ENCODE measurements around the gene ITLN1. TPM values are rescaled to one million over a fixed set of nuclear protein-coding genes. Genes with fewer than 3 reads are reported as not detected.
"Not testable (repeated sequence)": the region's sequence is repeated elsewhere in the genome, so short reads cannot be mapped to it uniquely, and the experiment has no call there.

Gene ITLN1
- total RNA-seq: 16.8 TPM

DNA sequence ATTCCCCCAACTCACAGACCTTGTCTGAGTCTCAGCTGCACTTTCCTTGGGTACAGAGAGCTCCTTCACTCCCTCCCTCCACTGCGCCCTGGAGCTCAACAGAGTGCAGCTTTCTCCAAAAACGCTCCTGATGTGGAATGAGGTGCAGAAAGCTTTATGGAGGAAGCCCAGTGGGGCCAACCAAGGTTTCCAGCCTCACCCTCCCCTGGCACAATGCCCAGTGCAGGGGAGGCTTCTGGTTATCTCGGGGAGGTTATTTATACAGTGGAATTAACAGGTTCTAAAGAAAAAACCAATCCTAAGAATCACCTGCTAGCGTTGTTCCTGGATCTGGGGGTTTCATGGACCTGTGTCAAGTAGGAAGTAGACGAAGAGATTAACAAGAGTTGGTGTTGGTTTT is at the start of gene ITLN1:
Gene ITLN1 (minus strand): TSS at position 139 of the 400 bp plus-strand sequence. CDS start 303 bp downstream, outside the sequence.
- DNase-seq (ENCODE audit: low spot score): no peak

DNA sequence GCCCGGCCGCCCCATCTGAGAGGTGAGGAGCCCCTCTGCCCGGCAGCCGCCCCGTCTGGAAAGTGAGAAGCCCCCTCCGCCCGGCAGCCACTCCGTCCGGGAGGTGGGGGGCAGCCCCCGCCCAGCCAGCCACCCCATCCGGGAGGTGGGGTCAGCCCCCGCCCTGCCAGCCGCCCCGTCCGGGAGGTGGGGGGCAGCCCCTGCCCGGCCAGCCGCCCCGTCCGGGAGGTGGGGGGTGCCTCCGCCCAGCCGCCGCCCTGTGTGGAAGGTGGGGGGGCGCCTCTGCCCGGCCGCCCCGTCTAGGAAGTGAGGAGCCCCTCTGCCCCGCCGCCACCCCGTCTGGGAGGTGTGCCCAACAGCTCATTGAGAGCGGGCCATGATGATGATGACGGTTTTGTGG is 48.3 kb upstream of the ITLN1 start:
- not testable (repeated sequence) for DNase-seq (ENCODE audit: low spot score)

DNA sequence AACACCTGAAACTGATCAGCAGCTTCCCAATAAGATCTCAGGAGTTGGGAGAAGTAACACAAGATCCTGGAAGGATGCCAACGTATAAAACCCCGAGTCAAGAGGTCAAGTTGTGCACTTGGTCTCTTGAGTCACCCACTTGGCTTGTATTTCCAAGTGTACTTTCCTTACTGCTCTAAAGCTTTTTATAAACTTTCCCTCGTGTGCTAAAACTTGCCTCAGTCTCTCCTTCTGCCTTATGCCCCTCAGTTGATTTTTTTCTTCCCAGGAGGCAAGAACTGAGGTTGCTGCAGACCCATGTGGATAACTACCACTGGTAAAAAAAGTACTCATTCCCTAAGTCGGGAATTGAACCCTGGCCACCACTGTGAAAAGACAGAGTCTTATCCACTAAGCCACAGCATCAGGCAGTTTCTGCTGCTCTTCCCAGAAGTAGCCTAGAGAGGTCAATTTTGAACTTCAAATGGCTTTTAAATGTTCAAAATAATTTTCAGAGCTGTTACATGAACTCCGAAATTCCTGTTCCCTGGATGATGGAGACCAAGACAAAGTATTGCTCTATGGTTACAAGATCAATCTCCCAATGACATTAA is 40.8 kb upstream of the ITLN1 start:
- no peak for DNase-seq (ENCODE audit: low spot score)

DNA sequence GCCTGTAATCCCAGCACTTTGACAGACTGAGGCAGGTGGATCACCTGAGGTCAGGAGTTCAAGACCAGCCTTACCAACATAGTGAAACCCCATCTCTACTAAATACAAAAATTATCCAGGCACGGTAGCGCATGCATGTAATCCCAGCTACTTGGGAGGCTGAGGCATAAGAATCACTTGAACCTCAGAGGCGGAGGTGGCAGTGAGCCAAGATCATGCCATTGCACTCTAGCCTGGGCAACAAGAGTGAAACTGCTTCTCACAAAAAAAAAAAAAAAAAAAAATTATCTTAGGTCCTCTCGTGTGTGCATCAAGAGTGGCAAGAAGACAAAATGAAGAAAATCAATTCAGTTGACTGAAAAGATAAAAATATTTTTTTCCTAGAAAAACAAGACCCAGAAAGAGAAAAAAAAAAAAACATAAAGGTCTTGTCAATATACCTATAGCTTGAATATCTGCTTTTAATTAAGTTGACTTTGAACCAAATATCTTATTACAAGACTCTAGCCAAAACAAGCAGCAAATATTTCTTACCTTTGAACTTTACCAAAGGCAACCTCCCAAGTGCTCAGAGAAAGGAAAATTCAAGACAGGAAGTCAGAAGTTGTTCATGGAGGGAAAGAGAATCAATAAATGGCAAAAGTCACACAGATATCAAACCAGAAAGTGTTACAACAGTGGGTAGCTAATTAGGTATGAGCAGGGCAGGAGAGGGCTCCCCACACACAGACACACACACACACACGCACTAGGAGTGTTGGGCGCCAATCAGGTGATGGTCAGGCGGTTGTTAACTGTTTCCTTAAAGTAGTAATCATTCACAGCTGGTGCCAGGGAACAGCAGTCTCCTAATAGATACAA is 40.0 kb upstream of the ITLN1 start:
- DNase-seq (ENCODE audit: low spot score): no peak

DNA sequence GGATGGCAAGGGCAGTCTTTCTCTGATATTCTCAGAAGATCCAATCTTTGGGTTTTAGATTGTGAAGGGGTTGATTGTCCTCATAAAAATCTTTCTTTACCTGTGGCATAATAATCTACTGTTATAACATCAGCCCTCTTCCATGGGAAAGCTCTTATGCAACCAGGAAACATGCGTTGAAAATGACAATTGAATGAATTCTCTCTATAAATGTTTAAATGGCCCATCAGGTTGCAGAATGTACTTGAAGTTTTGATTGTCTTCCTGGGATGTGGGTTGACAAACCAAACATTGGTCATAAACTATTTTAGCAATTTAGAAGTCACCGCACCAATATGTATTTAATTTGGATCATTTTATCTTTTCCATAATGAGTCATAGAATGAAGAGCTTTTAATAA is 31.7 kb upstream of the ITLN1 start:
- DNase-seq (ENCODE audit: low spot score): no peak

DNA sequence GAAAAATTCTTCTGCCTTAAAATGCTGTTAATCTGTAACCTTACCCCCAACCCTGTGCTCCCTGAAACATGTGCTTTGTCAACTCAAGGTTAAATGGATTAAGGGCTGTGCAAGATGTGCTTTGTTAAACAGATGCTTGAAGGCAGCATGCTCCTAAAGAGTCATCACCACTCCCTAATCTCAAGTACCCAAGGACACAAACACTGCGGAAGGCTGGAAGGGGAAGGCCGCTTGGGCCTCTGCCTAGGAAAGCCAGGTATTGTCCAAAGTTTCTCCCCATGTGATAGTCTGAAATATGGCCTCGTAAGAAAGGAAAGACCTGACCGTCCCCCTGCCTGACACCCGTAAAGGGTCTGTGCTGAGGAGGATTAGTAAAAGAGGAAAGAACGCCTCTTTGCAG is 28.2 kb upstream of the ITLN1 start:
- DNase-seq (ENCODE audit: low spot score): not testable (repeated sequence)

DNA sequence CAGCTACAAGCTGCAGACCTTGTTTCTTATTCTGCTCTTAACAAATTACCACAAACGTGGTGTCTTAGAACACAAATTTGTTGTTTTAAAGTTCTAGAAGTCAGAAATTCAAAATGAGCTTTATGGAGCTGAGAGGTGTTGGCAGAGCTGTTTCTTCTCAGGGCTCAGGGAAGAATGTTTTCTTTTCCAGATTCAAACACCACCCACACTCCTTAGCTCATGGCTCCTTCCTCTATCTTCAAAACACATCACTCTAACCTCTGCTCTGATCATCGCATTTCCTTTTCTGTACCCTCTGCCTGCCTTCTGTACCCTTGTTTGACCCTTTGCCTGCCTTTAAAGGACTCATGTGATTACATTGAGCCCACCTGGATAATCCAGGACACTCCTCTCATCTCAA is 26.9 kb upstream of the ITLN1 start:
- no peak for DNase-seq (ENCODE audit: low spot score)

DNA sequence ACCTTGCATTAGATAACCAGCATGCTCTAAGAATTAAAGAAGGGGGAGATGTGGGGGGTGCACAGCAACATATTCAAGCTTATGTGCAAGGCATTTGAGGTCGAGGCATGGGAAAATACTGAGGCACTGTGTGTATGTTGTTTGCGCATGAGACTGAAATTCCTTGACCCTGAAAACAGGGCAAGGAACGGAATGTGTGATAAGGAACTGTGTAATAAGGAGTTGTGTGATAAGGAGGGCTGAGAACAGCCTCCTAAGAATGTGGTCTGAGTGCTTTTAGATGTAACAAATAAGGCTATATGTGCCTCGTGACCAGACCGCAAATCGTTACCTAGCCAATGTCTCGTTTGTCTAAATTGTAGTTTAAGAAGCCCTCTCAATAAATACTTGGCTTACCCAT is 26.5 kb upstream of the ITLN1 start:
- no peak for DNase-seq (ENCODE audit: low spot score)

DNA sequence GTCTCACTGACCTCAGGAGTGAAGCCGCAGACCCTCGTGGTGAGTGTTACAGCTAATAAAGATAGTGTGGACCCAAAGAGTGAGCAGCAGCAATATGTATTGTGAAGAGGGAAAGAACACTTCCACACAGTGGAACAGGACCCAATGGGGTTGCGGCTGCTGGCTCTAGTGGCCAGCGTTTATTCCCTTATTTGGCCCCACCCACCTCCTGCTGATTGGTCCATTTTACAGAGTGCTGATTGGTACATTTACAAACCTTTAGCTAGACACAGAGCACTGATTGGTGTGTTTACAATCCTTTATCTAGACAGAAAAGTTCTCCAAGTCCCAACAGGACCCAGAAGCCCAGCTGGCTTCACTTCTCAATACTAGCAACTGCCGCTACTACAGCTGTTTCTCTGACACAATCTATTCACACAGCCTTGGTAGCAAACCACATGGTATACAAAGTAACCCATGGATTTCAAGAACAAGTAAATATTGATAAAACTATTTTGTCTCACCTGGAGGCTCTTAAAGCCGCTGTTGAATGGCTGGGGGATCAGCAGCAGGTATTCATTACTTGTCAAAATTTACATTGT is 25.3 kb upstream of the ITLN1 start:
- DNase-seq (ENCODE audit: low spot score): no peak

DNA sequence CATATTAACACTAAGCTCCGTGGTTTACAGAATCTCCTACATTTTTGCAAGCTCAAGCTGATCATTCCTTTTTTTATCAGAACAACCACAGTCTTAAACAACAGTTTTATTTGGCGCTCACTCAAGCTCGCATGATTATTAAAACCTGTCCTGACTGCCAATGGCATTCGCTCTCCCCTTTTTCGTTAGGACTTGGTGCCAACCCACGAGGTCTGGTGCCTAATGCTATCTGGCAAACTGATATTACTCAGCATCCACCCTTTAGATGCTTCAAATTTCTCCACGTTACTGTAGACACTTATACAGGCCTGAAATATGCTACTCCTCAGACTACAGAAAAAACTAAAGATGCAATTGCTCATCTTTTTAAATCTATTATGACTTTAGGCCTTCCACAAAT is 23.0 kb upstream of the ITLN1 start:
- DNase-seq (ENCODE audit: low spot score): no peak

DNA sequence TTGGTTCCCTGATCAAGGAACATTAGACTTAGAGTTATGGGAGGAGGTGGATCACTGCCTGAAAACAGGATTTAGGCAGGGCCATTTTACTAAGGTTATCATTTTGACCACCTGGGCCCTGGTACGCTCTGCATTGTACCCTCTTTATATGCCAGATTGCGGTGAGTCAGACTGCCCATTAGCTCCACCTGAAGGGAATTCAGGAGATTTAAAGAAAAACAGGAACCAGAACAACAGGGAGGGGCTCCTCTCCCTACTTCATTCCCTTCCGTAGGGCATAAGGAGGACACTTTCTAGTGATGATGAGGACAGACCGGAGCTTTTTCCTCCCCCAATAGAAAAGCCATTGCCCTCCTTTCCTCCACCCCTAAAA is 20.6 kb upstream of the ITLN1 start:
- no peak for DNase-seq (ENCODE audit: low spot score)

DNA sequence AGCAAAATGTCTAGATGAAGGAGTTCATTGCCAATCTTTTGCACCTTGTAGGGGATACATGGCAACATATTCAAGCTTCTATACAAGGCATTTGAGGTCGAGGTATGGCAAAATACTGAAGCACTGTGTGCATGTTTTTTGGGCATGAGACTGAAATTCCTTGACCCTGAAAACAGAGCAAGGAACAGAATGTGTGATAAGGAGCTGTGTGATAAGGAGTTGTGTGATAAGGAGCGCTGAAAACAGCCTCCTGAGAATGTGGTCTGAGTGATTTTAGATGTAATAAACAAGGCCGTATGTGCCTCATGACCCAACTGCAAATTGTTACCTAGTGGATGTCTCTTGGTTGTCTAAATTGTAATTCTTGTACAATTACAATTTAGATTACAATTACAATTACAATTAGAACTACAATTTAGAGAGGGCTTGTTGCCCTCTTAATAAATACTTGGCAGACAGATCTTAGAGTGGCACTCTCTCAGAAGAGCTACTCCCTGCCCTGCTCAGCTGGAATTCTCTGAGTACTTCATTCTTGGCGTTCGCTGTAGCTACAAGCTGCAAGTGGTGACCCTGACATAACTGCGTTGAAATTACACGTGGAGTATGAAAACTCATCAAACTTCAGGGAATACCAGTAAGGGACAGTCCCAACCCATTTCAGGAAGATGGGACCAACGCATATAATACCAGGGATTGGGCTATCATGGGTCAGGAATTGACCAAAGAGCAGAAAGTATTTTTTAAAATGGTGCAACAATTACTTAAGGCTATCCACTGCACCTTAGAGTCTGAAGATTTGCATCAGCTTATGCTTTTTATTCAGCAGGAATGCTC is 20.0 kb upstream of the ITLN1 start:
- no peak for DNase-seq (ENCODE audit: low spot score)

DNA sequence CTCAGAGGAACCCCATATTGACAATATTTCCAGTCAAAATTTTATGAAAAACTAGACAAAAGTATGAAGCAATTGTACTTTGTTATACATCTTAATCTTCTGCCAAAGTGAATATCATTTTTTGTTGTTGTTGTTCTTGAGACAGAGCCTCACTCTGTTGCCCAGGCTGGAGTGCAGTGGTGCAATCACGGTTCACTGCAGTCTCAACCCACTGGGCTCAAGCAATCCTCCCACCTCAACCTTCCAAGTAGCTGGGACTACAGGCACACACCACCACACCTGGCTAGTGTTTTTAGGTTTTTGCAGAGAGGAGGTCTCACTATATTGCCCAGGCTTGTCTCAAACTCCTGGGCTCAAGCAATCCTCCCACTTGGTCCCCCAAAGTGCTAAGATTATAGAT is 17.3 kb upstream of the ITLN1 start:
- DNase-seq (ENCODE audit: low spot score): not testable (repeated sequence)

DNA sequence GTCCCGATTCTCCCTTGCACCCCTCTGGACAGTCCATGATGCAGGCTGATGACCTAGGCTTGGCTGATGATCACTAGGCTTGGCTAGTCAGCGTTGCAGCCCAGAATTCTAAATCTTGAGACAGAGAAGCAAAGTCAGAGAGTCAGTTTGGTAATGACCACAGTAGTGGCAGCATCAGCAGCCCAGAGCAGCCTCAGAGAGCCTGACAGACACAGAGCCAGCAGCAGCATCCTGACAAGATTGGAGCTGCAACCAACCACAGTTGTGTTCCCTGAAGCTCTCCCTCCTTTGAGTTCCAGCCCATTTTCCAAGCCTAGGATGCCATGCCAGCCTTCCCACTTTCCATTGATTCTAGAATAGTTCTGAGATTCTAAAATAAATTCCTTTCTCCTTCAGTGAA is 16.8 kb upstream of the ITLN1 start:
- DNase-seq (ENCODE audit: low spot score): no peak

DNA sequence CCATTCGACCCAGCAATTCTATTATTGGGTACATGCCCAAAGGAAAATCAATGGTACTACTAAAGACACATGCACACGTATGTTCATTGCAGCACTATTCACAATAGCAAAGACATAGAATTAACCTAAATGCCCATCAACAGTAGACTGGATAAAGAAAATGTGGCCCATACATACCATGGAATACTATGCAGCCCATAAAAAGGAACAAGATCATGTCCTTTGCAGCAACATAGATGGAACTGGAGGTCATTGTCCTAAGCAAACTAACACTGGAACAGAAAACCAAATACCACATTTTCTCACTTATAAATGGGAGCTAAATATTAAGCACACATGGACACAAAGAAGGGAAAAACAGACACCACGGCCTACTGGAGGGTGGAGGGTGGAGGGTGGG is 15.7 kb upstream of the ITLN1 start:
- not testable (repeated sequence) for DNase-seq (ENCODE audit: low spot score)

DNA sequence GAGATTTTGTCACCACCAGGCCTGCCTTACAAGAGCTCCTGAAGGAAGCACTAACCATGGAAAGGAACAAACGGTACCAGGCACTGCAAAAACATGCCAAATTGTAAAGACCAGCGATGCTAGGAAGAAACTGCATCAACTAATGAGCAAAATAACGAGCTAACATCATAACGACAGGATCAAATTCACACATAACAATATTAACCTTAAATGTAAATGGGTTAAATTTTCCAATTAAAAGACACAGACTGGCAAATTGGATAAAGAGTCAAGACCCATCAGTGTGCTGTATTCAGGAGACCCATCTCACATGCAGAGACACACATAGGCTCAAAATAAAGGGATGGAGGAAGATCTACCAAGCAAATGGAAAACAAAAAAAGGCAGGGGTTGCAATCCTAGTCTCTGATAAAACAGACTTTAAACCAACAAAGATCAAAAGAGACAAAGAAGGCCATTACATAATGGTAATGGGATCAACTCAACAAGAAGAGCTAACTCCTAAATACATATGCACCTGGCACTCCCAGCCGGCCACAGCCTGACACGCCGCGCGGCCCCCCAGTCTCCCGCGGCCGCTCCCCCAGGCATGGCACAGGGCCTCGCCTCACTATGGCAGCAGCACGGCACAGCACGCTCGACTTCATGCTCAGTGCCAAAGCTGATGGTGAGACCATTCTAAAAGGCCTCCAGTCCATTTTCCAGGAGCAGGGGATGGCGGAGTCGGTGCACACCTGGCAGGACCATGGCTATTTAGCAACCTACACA is 9.6 kb upstream of the ITLN1 start:
- DNase-seq (ENCODE audit: low spot score): not testable (repeated sequence)

DNA sequence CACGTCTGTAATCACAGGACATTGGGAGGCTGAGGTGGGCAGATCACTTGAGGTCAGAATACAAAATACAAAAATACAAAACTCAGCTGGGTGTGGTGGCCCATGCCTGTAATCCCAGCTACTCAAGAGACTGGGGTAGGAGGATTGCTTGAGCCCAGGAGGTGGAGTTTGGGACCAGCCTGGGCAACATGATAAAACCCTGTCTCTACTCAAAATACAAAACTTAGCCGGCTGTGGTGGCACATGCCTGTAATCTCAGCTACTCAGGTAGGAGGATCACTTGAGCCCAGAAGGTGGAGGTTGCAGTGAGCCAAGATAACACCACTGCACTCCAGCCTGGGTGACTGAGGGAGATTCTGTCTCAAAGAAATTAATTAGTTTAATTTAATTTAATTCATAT is 6.5 kb upstream of the ITLN1 start:
- no peak for DNase-seq (ENCODE audit: low spot score)

DNA sequence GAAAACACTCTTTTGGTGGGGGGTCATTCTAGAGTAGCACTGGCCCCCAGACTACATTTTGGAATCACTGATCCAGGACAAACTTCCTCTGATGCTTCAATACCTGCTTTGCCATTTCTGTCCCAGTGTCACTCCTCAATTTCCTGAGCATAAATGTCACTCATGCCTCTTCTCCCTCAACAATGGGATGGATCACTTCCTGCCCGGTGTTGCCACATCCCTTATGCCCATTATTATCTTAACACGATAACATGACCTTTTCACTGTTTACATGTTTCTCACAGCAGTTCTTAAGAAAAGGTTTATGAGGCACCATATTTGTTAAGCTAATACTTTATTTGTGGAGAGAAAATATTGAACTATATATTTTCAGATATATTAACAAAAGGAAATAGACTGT is 3.9 kb upstream of the ITLN1 start:
- DNase-seq (ENCODE audit: low spot score): no peak

DNA sequence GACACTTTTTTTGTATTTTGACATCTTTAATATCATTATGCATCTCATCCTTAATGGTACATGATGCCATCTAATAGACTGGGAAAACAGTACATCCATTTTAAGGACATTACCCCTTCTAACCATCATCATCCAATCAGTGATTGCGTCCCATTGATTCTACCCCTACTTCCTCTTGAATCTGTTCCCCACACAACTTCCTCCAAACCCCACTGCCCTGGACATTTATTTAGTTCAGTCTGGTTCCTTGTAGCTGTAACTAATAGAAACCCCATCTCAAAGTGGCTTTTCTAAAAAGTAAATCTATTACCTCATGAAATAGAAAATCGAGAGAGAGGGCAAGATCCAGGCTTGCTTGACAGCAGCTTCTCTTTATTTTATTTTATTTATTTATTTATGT is 2.1 kb upstream of the ITLN1 start:
- no peak for DNase-seq (ENCODE audit: low spot score)

DNA sequence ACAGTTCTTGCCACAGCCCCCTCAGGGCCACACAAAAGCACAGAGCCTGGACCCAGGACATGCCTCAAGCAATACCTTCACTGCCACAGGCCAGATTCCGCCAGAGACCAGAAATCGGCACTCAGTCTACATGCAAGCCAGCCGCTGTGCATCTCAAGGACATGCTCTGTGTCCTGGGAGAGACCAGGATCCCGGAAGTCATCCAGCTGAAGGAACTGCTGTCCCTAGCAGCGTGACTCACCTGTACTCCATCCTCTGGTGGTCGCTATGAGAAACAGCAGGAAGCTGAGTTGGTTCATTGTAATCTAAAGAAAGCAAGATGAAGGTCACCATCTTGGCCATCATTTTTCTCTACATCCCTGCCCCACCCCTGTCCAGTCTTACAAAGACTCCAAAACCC is 401 bp downstream of the ITLN1 start:
- DNase-seq (ENCODE audit: low spot score): no peak

All from ureter (tissue), 1 donor.